SK-N-SH treated with all-trans-retinoic acid at 6 μM for 48 hours (cell line): ENCODE measurements around the gene PRELID1.

Source experiments
- ARNTL ChIP-seq: fragments of 450-650 bp; formaldehyde crosslinking; IDR thresholded peaks from 2 replicates; pipeline ENCODE4 v1.5.0; 2020; ENCODE audit warnings: low read depth, mild to moderate bottlenecking, moderate library complexity, borderline replicate concordance
- RARB ChIP-seq: fragments of 250-450 bp; sonication (Bioruptor Pico); IDR thresholded peaks from 2 replicates; pipeline ENCODE4 v1.8.0; 2021; ENCODE audit warnings: mild to moderate bottlenecking, moderate library complexity
- TOX ChIP-seq: fragments of 250-450 bp; sonication (Bioruptor Pico); IDR thresholded peaks from 2 replicates; pipeline ENCODE4 v1.8.0; 2021; ENCODE audit warnings: mild to moderate bottlenecking, moderate library complexity, borderline replicate concordance
- TF ChIP-seq, protein P1 (sequence below): fragments of 250-450 bp; sonication (Bioruptor Pico); IDR thresholded peaks from 2 replicates; pipeline ENCODE4 v1.8.0; 2020; ENCODE audit warnings: mild to moderate bottlenecking, moderate library complexity, borderline replicate concordance

- TF ChIP-seq ARNTL (CRISPR knock-in tag) (no peak), RARB (CRISPR knock-in tag) (no peak), TOX (no peak)
- TF ChIP-seq, protein P1, sequence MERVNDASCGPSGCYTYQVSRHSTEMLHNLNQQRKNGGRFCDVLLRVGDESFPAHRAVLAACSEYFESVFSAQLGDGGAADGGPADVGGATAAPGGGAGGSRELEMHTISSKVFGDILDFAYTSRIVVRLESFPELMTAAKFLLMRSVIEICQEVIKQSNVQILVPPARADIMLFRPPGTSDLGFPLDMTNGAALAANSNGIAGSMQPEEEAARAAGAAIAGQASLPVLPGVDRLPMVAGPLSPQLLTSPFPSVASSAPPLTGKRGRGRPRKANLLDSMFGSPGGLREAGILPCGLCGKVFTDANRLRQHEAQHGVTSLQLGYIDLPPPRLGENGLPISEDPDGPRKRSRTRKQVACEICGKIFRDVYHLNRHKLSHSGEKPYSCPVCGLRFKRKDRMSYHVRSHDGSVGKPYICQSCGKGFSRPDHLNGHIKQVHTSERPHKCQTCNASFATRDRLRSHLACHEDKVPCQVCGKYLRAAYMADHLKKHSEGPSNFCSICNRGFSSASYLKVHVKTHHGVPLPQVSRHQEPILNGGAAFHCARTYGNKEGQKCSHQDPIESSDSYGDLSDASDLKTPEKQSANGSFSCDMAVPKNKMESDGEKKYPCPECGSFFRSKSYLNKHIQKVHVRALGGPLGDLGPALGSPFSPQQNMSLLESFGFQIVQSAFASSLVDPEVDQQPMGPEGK (CRISPR knock-in tag), result no peak
Measured at GRCh38 chr5:177276886-177277285, 26.7 kb upstream of the PRELID1 start.
